ENCODE results near the gene PARVB. TPM values are rescaled to one million over a fixed set of nuclear protein-coding genes. Genes with fewer than 3 reads are reported as not detected.

PARVB gene
- total and polyA plus RNA-seq, 2 donors (not counting 1 experiment from before 2014, with no cell fraction given), result 12.1 to 47.3 TPM

- no peak for DNase-seq (ENCODE audit: low read depth in 2 of 2)
- Histone ChIP-seq H3K9ac (ENCODE audit: insufficient read depth, low read length) (no peak overlapping the region), H3K79me2 (ENCODE audit: control insufficient read depth, insufficient read depth, low read length) (no peaks in the 10 kb centered on the region), H3K4me1 (ENCODE audit: control insufficient read depth, extremely low read depth, insufficient read depth, low read length) (peaks cover 5% of the 10 kb centered on the region), H3K4me3 (replicated peaks in 1 of 4; ENCODE audit: control extremely low read depth in 1 of 4, insufficient read depth in 1 of 4, low read depth in 3 of 4, low read length in 4 of 4) (no peak overlapping the region), H3K27ac (ENCODE audit: insufficient read depth, low read length) (no peak overlapping the region), H3K4me2 (ENCODE audit: extremely low read depth, insufficient read depth, low read length) (no peak overlapping the region), H2AFZ (ENCODE audit: low read length) (no peak overlapping the region), H3K36me3 (ENCODE audit: control insufficient read depth, insufficient read depth, low read length) (no peaks in the 10 kb centered on the region), H3K9me3 (ENCODE audit: control insufficient read depth, insufficient read depth, low read depth, low read length) (no peaks in the 10 kb centered on the region), H4K20me1 (ENCODE audit: control insufficient read depth, extremely low read depth, insufficient read depth, low read length) (no peaks in the 10 kb centered on the region), H3K27me3 (ENCODE audit: control insufficient read depth, insufficient read depth, low read length) (no peaks in the 10 kb centered on the region)
- TF ChIP-seq EZH2 (IDR thresholded peaks at IDR 0.05; ENCODE audit: low read length, missing control alignments) (no peak), CTCF (conservative IDR thresholded peaks at IDR 0.05 in 1 of 2, IDR thresholded peaks at IDR 0.05 in 1 of 2; ENCODE audit: low read depth in 1 of 2, low read length in 2 of 2) (no peak)
Measured at GRCh38 chr22:44201665-44202064, 177.6 kb downstream of the PARVB start.

GRCh38 chr22:44202261-44202789 is 178.2 kb downstream of the PARVB start:
- Histone ChIP-seq H3K79me2 (ENCODE audit: control insufficient read depth, insufficient read depth, low read length) (no peaks in the 10 kb centered on the region), H3K9ac (ENCODE audit: insufficient read depth, low read length) (no peak overlapping the region), H3K9me3 (ENCODE audit: control insufficient read depth, insufficient read depth, low read depth, low read length) (no peaks in the 10 kb centered on the region), H3K27ac (ENCODE audit: insufficient read depth, low read length) (no peak overlapping the region), H3K4me2 (ENCODE audit: extremely low read depth, insufficient read depth, low read length) (peak overlapping the region; percentile 54), H3K27me3 (ENCODE audit: control insufficient read depth, insufficient read depth, low read length) (no peaks in the 10 kb centered on the region), H3K4me1 (ENCODE audit: control insufficient read depth, extremely low read depth, insufficient read depth, low read length) (peaks cover 5% of the 10 kb centered on the region), H4K20me1 (ENCODE audit: control insufficient read depth, extremely low read depth, insufficient read depth, low read length) (no peaks in the 10 kb centered on the region), H3K36me3 (ENCODE audit: control insufficient read depth, insufficient read depth, low read length) (no peaks in the 10 kb centered on the region), H2AFZ (ENCODE audit: low read length) (no peak overlapping the region), H3K4me3 (replicated peaks in 1 of 4; ENCODE audit: control extremely low read depth in 1 of 4, insufficient read depth in 1 of 4, low read depth in 3 of 4, low read length in 4 of 4) (no peak overlapping the region)
- DNase-seq (ENCODE audit: low read depth in 2 of 2), result peak; percentile 79 to 92
- TF ChIP-seq CTCF (conservative IDR thresholded peaks at IDR 0.05 in 1 of 2, IDR thresholded peaks at IDR 0.05 in 1 of 2; ENCODE audit: low read depth in 1 of 2, low read length in 2 of 2) (no peak), EZH2 (IDR thresholded peaks at IDR 0.05; ENCODE audit: low read length, missing control alignments) (no peak)

GRCh38 chr22:44203203-44203602 is 179.1 kb downstream of the PARVB start:
- Histone ChIP-seq H3K27ac (ENCODE audit: insufficient read depth, low read length) (no peak overlapping the region), H3K79me2 (ENCODE audit: control insufficient read depth, insufficient read depth, low read length) (no peaks in the 10 kb centered on the region), H3K36me3 (ENCODE audit: control insufficient read depth, insufficient read depth, low read length) (no peaks in the 10 kb centered on the region), H3K4me1 (ENCODE audit: control insufficient read depth, extremely low read depth, insufficient read depth, low read length) (peaks cover 5% of the 10 kb centered on the region), H2AFZ (ENCODE audit: low read length) (no peak overlapping the region), H3K4me3 (replicated peaks in 1 of 4; ENCODE audit: control extremely low read depth in 1 of 4, insufficient read depth in 1 of 4, low read depth in 3 of 4, low read length in 4 of 4) (no peak overlapping the region), H3K27me3 (ENCODE audit: control insufficient read depth, insufficient read depth, low read length) (no peaks in the 10 kb centered on the region), H4K20me1 (ENCODE audit: control insufficient read depth, extremely low read depth, insufficient read depth, low read length) (no peaks in the 10 kb centered on the region), H3K9ac (ENCODE audit: insufficient read depth, low read length) (no peak overlapping the region), H3K9me3 (ENCODE audit: control insufficient read depth, insufficient read depth, low read depth, low read length) (no peaks in the 10 kb centered on the region), H3K4me2 (ENCODE audit: extremely low read depth, insufficient read depth, low read length) (no peak overlapping the region)
- DNase-seq (ENCODE audit: low read depth in 2 of 2), result no peak
- TF ChIP-seq CTCF (conservative IDR thresholded peaks at IDR 0.05 in 1 of 2, IDR thresholded peaks at IDR 0.05 in 1 of 2; ENCODE audit: low read depth in 1 of 2, low read length in 2 of 2), result no peak
- TF ChIP-seq EZH2 (IDR thresholded peaks at IDR 0.05; ENCODE audit: low read length, missing control alignments), result no peak
